H1 (cell line): Measurements from ENCODE around the gene PPP1R13B. TPM values are rescaled to one million over a fixed set of nuclear protein-coding genes. Genes with fewer than 3 reads are reported as not detected.

ENCODE experiments used
- CTCF ChIA-PET: fragments of 300-600 bp; sonication (Branson Sonifier 250); formaldehyde crosslinking; loops from one replicate; lab custom pipeline; 2021; ENCODE audit not compliant: partially characterized antibody; lab: Charles Lee
- POLR2A ChIA-PET: fragments of 300-600 bp; sonication (Branson Sonifier 250); formaldehyde crosslinking; loops from one replicate; lab custom pipeline; 2021; ENCODE audit warnings: inconsistent platforms; ENCODE audit not compliant: partially characterized antibody; lab: Charles Lee
- DNase-seq, 2 experiments: peaks; one replicate each; pipeline versions ENCODE4 v3.0.0 to v3.0.0-alpha.2; 2010 to 2022; ENCODE audit warnings: low spot score in 2 of 2, low read depth in 1 of 2, mixed read lengths in 1 of 2
- FAIRE-seq: peaks from 2 replicates; lab custom pipeline; 2011; peaks lifted over from hg19 to GRCh38; lab: Jason Lieb, UNC
- H2AFZ ChIP-seq: 2 replicates; pipeline ENCODE4 v1.8.1; 2012; ENCODE audit warnings: low read length, inconsistent platforms
- H2AK5ac ChIP-seq: 2 replicates; pipeline ENCODE4 v1.6.1; 2013; ENCODE audit warnings: low read depth, low read length
- H2BK120ac ChIP-seq: replicated peaks from 2 replicates; pipeline ENCODE3; 2013; ENCODE audit warnings: low read depth, low read length, inconsistent platforms
- H2BK12ac ChIP-seq: 2 replicates; pipeline ENCODE4 v1.6.1; 2013; ENCODE audit warnings: low read depth, low read length
- H2BK15ac ChIP-seq: 2 replicates; pipeline ENCODE4 v1.6.1; 2013; ENCODE audit warnings: low read length
- H2BK20ac ChIP-seq: 2 replicates; pipeline ENCODE4 v1.6.1; 2013; ENCODE audit warnings: low read length
- H2BK5ac ChIP-seq: 2 replicates; pipeline ENCODE4 v1.6.1; 2013; ENCODE audit warnings: low read depth, low read length
- H3K14ac ChIP-seq: 2 replicates; pipeline ENCODE4 v1.6.1; 2013; ENCODE audit warnings: inconsistent platforms; ENCODE audit not compliant: insufficient read length
- H3K18ac ChIP-seq: 2 replicates; pipeline ENCODE4 v1.6.1; 2013; ENCODE audit warnings: low read length; ENCODE audit errors: extremely low read depth
- H3K23ac ChIP-seq: 2 replicates; pipeline ENCODE4 v1.6.1; 2013; ENCODE audit warnings: inconsistent platforms; ENCODE audit not compliant: insufficient read length
- H3K23me2 ChIP-seq: 2 replicates; pipeline ENCODE4 v1.6.1; 2013; ENCODE audit warnings: low read depth, low read length
- H3K27ac ChIP-seq: 2 replicates; pipeline ENCODE4 v1.6.1; 2011; ENCODE audit warnings: low read depth, low read length, inconsistent platforms
- H3K27me3 ChIP-seq, 4 experiments: replicated peaks in 1 of 4; 1 replicate in 1 of 4; 2 replicates in 3 of 4; pipeline versions ENCODE4 v1.6.1 to v1.8.1; 2011 to 2013; ENCODE audit warnings: low read length in 3 of 4, mild to moderate bottlenecking in 3 of 4, inconsistent platforms in 2 of 4, mixed read lengths in 2 of 4, moderate library complexity in 1 of 4; ENCODE audit not compliant: control insufficient read depth in 3 of 4, insufficient read depth in 3 of 4; ENCODE audit errors: extremely low read depth in 1 of 4
- H3K36me3 ChIP-seq, 4 experiments: 2 replicates each; pipeline versions ENCODE4 v1.6.1 to v1.8.1; 2011 to 2013; ENCODE audit warnings: mild to moderate bottlenecking in 4 of 4, low read length in 3 of 4, moderate library complexity in 2 of 4, control low read depth in 1 of 4, inconsistent platforms in 1 of 4; ENCODE audit not compliant: insufficient read depth in 4 of 4, control insufficient read depth in 2 of 4
- H3K4ac ChIP-seq: replicated peaks from 2 replicates; pipeline ENCODE3; 2013; ENCODE audit warnings: low read length, low read depth, mixed read lengths, inconsistent platforms; ENCODE audit not compliant: insufficient read length
- H3K4me1 ChIP-seq, 4 experiments: replicated peaks in 1 of 4; 1 replicate in 1 of 4; 2 replicates in 3 of 4; pipeline versions ENCODE4 v1.6.1 to v1.8.1; 2011 to 2013; ENCODE audit warnings: low read length in 3 of 4, inconsistent platforms in 2 of 4, mixed read lengths in 1 of 4; ENCODE audit not compliant: insufficient read depth in 4 of 4, control insufficient read depth in 3 of 4
- H3K4me2 ChIP-seq, 2 experiments: 2 replicates each; pipeline versions ENCODE4 v1.6.1 to v1.8.1; 2011 to 2013; ENCODE audit warnings: low read depth in 2 of 2, low read length in 2 of 2, control low read depth in 1 of 2, inconsistent platforms in 1 of 2, mild to moderate bottlenecking in 1 of 2; ENCODE audit not compliant: insufficient read depth in 1 of 2
- H3K4me3 ChIP-seq, 4 experiments: fragments of 200-600, 300-600 bp in 1 of 4; sonication (generic), shearing (Covaris generic), sonication (Bioruptor Twin) in 1 of 4; 2 replicates each; pipeline versions ENCODE4 v1.5.1 to v1.8.1; 2011 to 2016; ENCODE audit warnings: low read length in 4 of 4, low read depth in 3 of 4, control low read depth in 2 of 4, inconsistent platforms in 2 of 4, mild to moderate bottlenecking in 2 of 4, mixed read lengths in 1 of 4, moderate library complexity in 1 of 4; ENCODE audit not compliant: insufficient read depth in 2 of 4; ENCODE audit errors: extremely low read depth in 1 of 4
- H3K56ac ChIP-seq: replicated peaks from 2 replicates; pipeline ENCODE3; 2013; ENCODE audit warnings: low read depth, mild to moderate bottlenecking, mixed read lengths, low read length, inconsistent platforms; ENCODE audit not compliant: insufficient read length
- H3K79me1 ChIP-seq: 2 replicates; pipeline ENCODE4 v1.6.1; 2013; ENCODE audit warnings: low read depth, low read length, control low read depth
- H3K79me2 ChIP-seq, 2 experiments: 2 replicates each; pipeline versions ENCODE4 v1.6.1 to v1.8.1; 2012 to 2013; ENCODE audit warnings: low read length in 2 of 2, mild to moderate bottlenecking in 2 of 2, inconsistent platforms in 1 of 2; ENCODE audit not compliant: insufficient read depth in 2 of 2, control insufficient read depth in 1 of 2
- H3K9ac ChIP-seq, 4 experiments: replicated peaks in 1 of 4; 1 replicate in 1 of 4; 2 replicates in 3 of 4; pipeline versions ENCODE4 v1.6.1 to v1.8.1; 2011 to 2013; ENCODE audit warnings: low read depth in 3 of 4, low read length in 3 of 4, control low read depth in 2 of 4, mild to moderate bottlenecking in 2 of 4, moderate library complexity in 2 of 4, inconsistent platforms in 1 of 4; ENCODE audit errors: extremely low read depth in 1 of 4
- H3K9me3 ChIP-seq, 2 experiments: 2 replicates each; pipeline versions ENCODE4 v1.6.1 to v1.8.1; 2012 to 2013; ENCODE audit warnings: mild to moderate bottlenecking in 2 of 2, moderate library complexity in 2 of 2, control low read depth in 1 of 2, inconsistent platforms in 1 of 2, low read depth in 1 of 2, low read length in 1 of 2, mixed read lengths in 1 of 2; ENCODE audit not compliant: insufficient read depth in 2 of 2
- H4K20me1 ChIP-seq, 2 experiments: replicated peaks in 1 of 2; 2 replicates each; pipeline versions ENCODE3 to v1.8.1; 2011 to 2013; ENCODE audit warnings: inconsistent platforms in 2 of 2, low read length in 2 of 2, mild to moderate bottlenecking in 1 of 2; ENCODE audit not compliant: insufficient read depth in 2 of 2, control insufficient read depth in 1 of 2
- H4K5ac ChIP-seq: 2 replicates; pipeline ENCODE4 v1.6.1; 2013; ENCODE audit warnings: low read length, low read depth, mixed read lengths, inconsistent platforms; ENCODE audit not compliant: insufficient read length
- H4K8ac ChIP-seq: 2 replicates; pipeline ENCODE4 v1.8.0; 2013; ENCODE audit warnings: mild to moderate bottlenecking, moderate library complexity, low read length, inconsistent platforms; ENCODE audit not compliant: insufficient read depth; ENCODE audit errors: extremely low read depth
- H4K91ac ChIP-seq: replicated peaks from 2 replicates; pipeline ENCODE3; 2013; ENCODE audit warnings: low read length, mixed read lengths, inconsistent platforms; ENCODE audit not compliant: insufficient read length
- EZH2 ChIP-seq: fragments of 200-600 bp; sonication (generic); IDR thresholded peaks from 2 replicates; pipeline ENCODE4 v1.7.1; 2012; ENCODE audit warnings: low read depth, mild to moderate bottlenecking, moderate library complexity, low read length, inconsistent platforms; ENCODE audit not compliant: severe bottlenecking
- ZNF274 ChIP-seq: IDR thresholded peaks from 2 replicates; pipeline ENCODE4 v1.7.0; 2012; ENCODE audit warnings: low read length, borderline replicate concordance; ENCODE audit errors: extremely low read depth
- WGBS, 2 experiments: shearing (Covaris generic) in 1 of 2; methylation state at CpG; one replicate each; pipeline versions ENCODE4 v1.1.6 to v1.1.7; 2013 to 2015; ENCODE audit warnings: low lambda C conversion rate in 2 of 2, mixed read lengths in 2 of 2, inconsistent platforms in 1 of 2, low coverage in 1 of 2, missing lambda C conversion rate in 1 of 2; ENCODE audit not compliant: insufficient replicate concordance in 2 of 2, insufficient coverage in 1 of 2, insufficient read length in 1 of 2; ENCODE audit errors: extremely low coverage in 1 of 2, missing lambda C conversion rate in 1 of 2; 5-methylcytosine and 5-hydroxymethylcytosine counted together
- polyA plus RNA-seq, 7 experiments: library from polyadenylated mRNA; depleted of rRNA in 3 of 7; stranded (reverse) in 5 of 7; unstranded in 2 of 7; fragments of >200 nt in 5 of 7; fragments of 200-250 nt in 2 of 7; gene quantifications; 1 replicate in 5 of 7; 2 replicates in 1 of 7; 4 replicates in 1 of 7; pipeline versions ENCODE4 v1.2.1 to v1.2.3, GENCODE V29; 2011 to 2013; ENCODE audit warnings: missing spikeins in 2 of 7, mixed read lengths in 2 of 7
- total RNA-seq: library from RNA; stranded (reverse); fragmentation: NEBNext Ultra II Directional; extraction: Animal tissue kit (Norgen Biotek cat#: 25700); gene quantifications from 2 replicates; pipeline ENCODE4 v1.2.1, GENCODE V29; 2021

Gene PPP1R13B
- total and polyA plus RNA-seq, 2 of the 8 experiments (the other 6 are each of a cell fraction or from before 2014, with no cell fraction given), result 2.6 to 8.9 TPM

DNA sequence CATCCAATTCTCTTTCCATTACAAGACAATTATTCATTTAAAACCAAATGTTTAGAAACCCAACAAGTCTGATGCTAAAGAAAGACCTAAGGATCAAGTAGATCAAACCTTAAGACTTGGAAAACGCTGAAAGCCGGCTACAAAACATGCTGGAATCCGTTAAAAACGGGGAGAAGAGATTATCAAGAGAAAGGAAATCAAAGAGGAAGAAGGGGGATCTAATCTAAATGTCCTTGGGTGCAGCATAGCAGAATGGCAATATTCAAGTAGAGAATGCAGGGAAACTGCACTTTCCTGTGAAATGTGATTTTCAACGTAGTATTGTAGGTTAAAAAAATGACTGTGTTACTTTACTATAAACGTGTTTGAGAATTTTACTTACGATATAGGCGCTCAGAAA lies 1.3 kb downstream of the PPP1R13B start:
- H2BK12ac ChIP-seq, result no peak overlapping the region
- H3K23me2 ChIP-seq, result peaks cover 12% of the 10 kb centered on the region
- no peak overlapping the region for H3K23ac ChIP-seq
- no peak overlapping the region for H2BK20ac ChIP-seq
- H2BK120ac ChIP-seq, result no peak overlapping the region
- H3K56ac ChIP-seq, result no peak overlapping the region
- no peak overlapping the region for H2BK15ac ChIP-seq
- no peaks in the 10 kb centered on the region for H3K36me3 ChIP-seq
- no peak for TF ChIP-seq ZNF274
- TF ChIP-seq EZH2, result peak; percentile 58
- H3K18ac ChIP-seq, result no peak overlapping the region
- H3K27me3 ChIP-seq, result peaks cover 0 to 26% (median 20%) of the 10 kb centered on the region in 4 experiments; a peak in 6 of 7 replicates
- H3K79me2 ChIP-seq, result no peaks in the 10 kb centered on the region
- H2AK5ac ChIP-seq, result no peak overlapping the region
- no peak overlapping the region for H3K4ac ChIP-seq
- H2BK5ac ChIP-seq, result no peak overlapping the region
- CTCF ChIA-PET, result interaction anchor here (0.8 kb wide), 1 partner anchor 64 kb away, joined by 3 read pairs; no protein-coding TSS in a partner anchor
- POLR2A ChIA-PET, result no interaction called here
- H3K9me3 ChIP-seq, result no peaks in the 10 kb centered on the region
- H3K27ac ChIP-seq, result no peak overlapping the region
- H3K4me3 ChIP-seq, result peak overlapping the region; percentile 66 to 82 (median 73); a peak in 6 of 8 replicates
- H4K8ac ChIP-seq, result no peak overlapping the region
- DNase-seq, result no peak
- H3K9ac ChIP-seq, result no peak overlapping the region
- H4K5ac ChIP-seq, result no peak overlapping the region
- no peak overlapping the region for H4K91ac ChIP-seq
- FAIRE-seq, result no peak
- peak overlapping the region; percentile 87 to 97 for H3K4me2 ChIP-seq
- H3K79me1 ChIP-seq, result no peaks in the 10 kb centered on the region
- H4K20me1 ChIP-seq, result no peaks in the 10 kb centered on the region
- H3K14ac ChIP-seq, result no peak overlapping the region
- H2AFZ ChIP-seq, result no peak overlapping the region
- WGBS, 2 experiments, result 21% methylated on average over 8 of the region's 8 CpGs; no CpG with 5 or more reads in 1 of the 2 experiments
- peaks cover 0 to 7% (median 2%) of the 10 kb centered on the region in 4 experiments; a peak in 6 of 7 replicates for H3K4me1 ChIP-seq
